Neural progenitor cell (in vitro differentiated cells): ENCODE measurements around the gene LRRC38. TPM values are rescaled to one million over a fixed set of nuclear protein-coding genes. Genes with fewer than 3 reads are reported as not detected.

ENCODE experiments used
- DNase-seq: peaks from one replicate; pipeline ENCODE4 v3.0.0-alpha.2; 2016; ENCODE audit warnings: low spot score
- H2AFZ ChIP-seq: fragments of 200-600 bp; sonication (generic); replicated peaks from 2 replicates; pipeline ENCODE4 v1.6.1; 2016; ENCODE audit warnings: antibody characterized with exemption
- H3F3A ChIP-seq: fragments of 200-600 bp; sonication (generic); 2 replicates; pipeline ENCODE4 v1.6.1; 2016; ENCODE audit warnings: antibody characterized with exemption, low read depth
- H3K27ac ChIP-seq: fragments of 200-600 bp; sonication (generic); 2 replicates; pipeline ENCODE4 v1.5.1; 2016; ENCODE audit warnings: mild to moderate bottlenecking
- H3K27me3 ChIP-seq: fragments of 200-600 bp; sonication (generic); 2 replicates; pipeline ENCODE4 v1.6.1; 2016; ENCODE audit warnings: mild to moderate bottlenecking, moderate library complexity
- H3K36me3 ChIP-seq: fragments of 200-600 bp; sonication (generic); 2 replicates; pipeline ENCODE4 v1.5.1; 2016
- H3K4me1 ChIP-seq: fragments of 200-600 bp; sonication (generic); 2 replicates; pipeline ENCODE4 v1.6.1; 2016; ENCODE audit warnings: mixed run types
- H3K4me2 ChIP-seq: fragments of 200-600 bp; sonication (generic); 2 replicates; pipeline ENCODE4 v1.6.1; 2016
- H3K4me3 ChIP-seq: fragments of 200-600 bp; sonication (generic); 2 replicates; pipeline ENCODE4 v1.5.1; 2016
- H3K79me2 ChIP-seq: fragments of 200-600 bp; sonication (generic); 2 replicates; pipeline ENCODE4 v1.6.1; 2016; ENCODE audit warnings: low read depth
- H3K9ac ChIP-seq: fragments of 200-600 bp; sonication (generic); 2 replicates; pipeline ENCODE4 v1.6.1; 2016
- H3K9me3 ChIP-seq: fragments of 200-600 bp; sonication (generic); 2 replicates; pipeline ENCODE4 v1.5.1; 2016; ENCODE audit warnings: low read depth
- H4K20me1 ChIP-seq: fragments of 200-600 bp; sonication (generic); 2 replicates; pipeline ENCODE4 v1.6.1; 2016; ENCODE audit warnings: low read depth
- H3K27ac Mint-ChIP-seq: 3 replicates; pipeline ENCODE4 v1.8.0; 2021; ENCODE audit warnings: mixed read lengths
- H3K27me3 Mint-ChIP-seq: 2 replicates; pipeline ENCODE4 v1.8.0; 2022; ENCODE audit warnings: low read depth, mild to moderate bottlenecking, inconsistent platforms, moderate library complexity, mixed read lengths; ENCODE audit not compliant: insufficient read depth
- H3K36me3 Mint-ChIP-seq: 3 replicates; pipeline ENCODE4 v1.8.0; 2021; ENCODE audit warnings: mixed read lengths
- H3K4me1 Mint-ChIP-seq: 3 replicates; pipeline ENCODE4 v1.8.0; 2021; ENCODE audit warnings: mixed read lengths
- H3K4me3 Mint-ChIP-seq: 3 replicates; pipeline ENCODE4 v1.8.0; 2021; ENCODE audit warnings: mild to moderate bottlenecking, moderate library complexity, mixed read lengths
- H3K9me3 Mint-ChIP-seq: 3 replicates; pipeline ENCODE4 v1.8.0; 2020; ENCODE audit warnings: mixed read lengths
- CTCF ChIP-seq: fragments of 200-600 bp; sonication (generic); IDR thresholded peaks from 2 replicates; pipeline ENCODE4 v1.5.1; 2017; ENCODE audit warnings: antibody characterized with exemption, mild to moderate bottlenecking
- EZH2 ChIP-seq: fragments of 200-600 bp; sonication (generic); IDR thresholded peaks from 2 replicates; pipeline ENCODE4 v1.6.1; 2017; ENCODE audit warnings: antibody characterized with exemption, mild to moderate bottlenecking, moderate library complexity
- EZH2phosphoT487 ChIP-seq: fragments of 200-600 bp; sonication (generic); IDR thresholded peaks from 2 replicates; pipeline ENCODE4 v1.6.1; 2017; ENCODE audit warnings: antibody characterized with exemption
- total RNA-seq: library from RNA; depleted of rRNA; stranded (reverse); fragments of >200 nt; gene quantifications from 2 replicates; pipeline ENCODE4 v1.2.3, GENCODE V29; 2015; ENCODE audit warnings: low replicate concordance

LRRC38 gene
- total RNA-seq, 1 donor from 2014 or later = not detected

- Mint-ChIP-seq H3K27ac (no peak overlapping the region), H3K4me3 (no peak overlapping the region), H3K27me3 (peaks cover 4% of the 10 kb centered on the region), H3K9me3 (no peaks in the 10 kb centered on the region), H3K4me1 (peaks cover 11% of the 10 kb centered on the region), H3K36me3 (no peaks in the 10 kb centered on the region)
- Histone ChIP-seq H3K4me1 (peaks cover 9% of the 10 kb centered on the region), H3K4me3 (no peak overlapping the region), H3K36me3 (no peaks in the 10 kb centered on the region), H3K4me2 (no peak overlapping the region), H2AFZ (no peak overlapping the region), H3F3A (no peaks in the 10 kb centered on the region), H4K20me1 (no peaks in the 10 kb centered on the region), H3K27me3 (no peaks in the 10 kb centered on the region), H3K27ac (no peak overlapping the region), H3K79me2 (no peaks in the 10 kb centered on the region), H3K9me3 (no peaks in the 10 kb centered on the region), H3K9ac (no peak overlapping the region)
- no peak for DNase-seq
- peak; percentile 19 for TF ChIP-seq CTCF
- no peak for TF ChIP-seq EZH2
These were observed 25.9 kb upstream of the LRRC38 start for GRCh38 chr1:13539683-13540082.

GRCh38 chr1:13538832-13539231, 25.0 kb upstream of the LRRC38 start:
- Histone ChIP-seq H4K20me1 (no peaks in the 10 kb centered on the region), H3K4me3 (no peak overlapping the region), H3K27ac (no peak overlapping the region), H3K4me2 (no peak overlapping the region), H3K4me1 (peaks cover 3% of the 10 kb centered on the region), H3K27me3 (no peaks in the 10 kb centered on the region), H3K36me3 (no peaks in the 10 kb centered on the region), H3K79me2 (no peaks in the 10 kb centered on the region), H3K9me3 (no peaks in the 10 kb centered on the region), H2AFZ (no peak overlapping the region), H3K9ac (no peak overlapping the region), H3F3A (no peaks in the 10 kb centered on the region)
- H3K27ac Mint-ChIP-seq = no peak overlapping the region
- DNase-seq = no peak
- H3K27me3 Mint-ChIP-seq = peaks cover 4% of the 10 kb centered on the region
- H3K9me3 Mint-ChIP-seq = no peaks in the 10 kb centered on the region
- no peaks in the 10 kb centered on the region for H3K36me3 Mint-ChIP-seq
- TF ChIP-seq EZH2 (no peak), CTCF (no peak), EZH2phosphoT487 (no peak)
- H3K4me1 Mint-ChIP-seq = peaks cover 4% of the 10 kb centered on the region
- H3K4me3 Mint-ChIP-seq = no peak overlapping the region

- Histone ChIP-seq H2AFZ (no peak overlapping the region), H3K4me3 (no peak overlapping the region), H4K20me1 (no peaks in the 10 kb centered on the region), H3K4me1 (no peaks in the 10 kb centered on the region), H3K36me3 (no peaks in the 10 kb centered on the region), H3K9me3 (no peaks in the 10 kb centered on the region), H3F3A (no peaks in the 10 kb centered on the region), H3K79me2 (no peaks in the 10 kb centered on the region), H3K9ac (no peak overlapping the region), H3K4me2 (no peak overlapping the region), H3K27me3 (no peaks in the 10 kb centered on the region), H3K27ac (no peak overlapping the region)
- H3K4me1 Mint-ChIP-seq = no peaks in the 10 kb centered on the region
- H3K9me3 Mint-ChIP-seq = no peaks in the 10 kb centered on the region
- no peak overlapping the region for H3K27ac Mint-ChIP-seq
- H3K4me3 Mint-ChIP-seq = no peak overlapping the region
- H3K27me3 Mint-ChIP-seq = peaks cover 3% of the 10 kb centered on the region
- no peak for DNase-seq
- no peaks in the 10 kb centered on the region for H3K36me3 Mint-ChIP-seq
- TF ChIP-seq CTCF = no peak
- no peak for TF ChIP-seq EZH2
- TF ChIP-seq EZH2phosphoT487 = no peak
These were observed 22.8 kb upstream of the LRRC38 start for GRCh38 chr1:13536571-13536970.

- Histone ChIP-seq H3K79me2 (no peaks in the 10 kb centered on the region), H3K9me3 (no peaks in the 10 kb centered on the region), H3K36me3 (no peaks in the 10 kb centered on the region), H3K4me3 (no peak overlapping the region), H3K4me2 (no peak overlapping the region), H3K9ac (no peak overlapping the region), H3K27me3 (no peaks in the 10 kb centered on the region), H3K27ac (no peak overlapping the region), H4K20me1 (no peaks in the 10 kb centered on the region), H3K4me1 (no peaks in the 10 kb centered on the region), H2AFZ (no peak overlapping the region), H3F3A (no peaks in the 10 kb centered on the region)
- Mint-ChIP-seq H3K27me3 (no peaks in the 10 kb centered on the region), H3K4me1 (peaks cover 2% of the 10 kb centered on the region), H3K27ac (no peak overlapping the region), H3K9me3 (no peaks in the 10 kb centered on the region), H3K4me3 (no peak overlapping the region), H3K36me3 (no peaks in the 10 kb centered on the region)
- TF ChIP-seq EZH2phosphoT487 = no peak
- no peak for TF ChIP-seq CTCF
- TF ChIP-seq EZH2 = no peak
- DNase-seq = no peak
These were observed 21.4 kb upstream of the LRRC38 start for GRCh38 chr1:13535227-13535626.
